Measurements from ENCODE around the gene TBC1D21.

TBC1D21 gene

GRCh38 chr15:73889762-73890124 lies 16.4 kb downstream of the TBC1D21 start:
- DNase-seq, result no peak

GRCh38 chr15:73891328-73892315 lies 18.3 kb downstream of the TBC1D21 start:
- DNase-seq, result peak in 1 of 2 donors; percentile 12

GRCh38 chr15:73892446-73893226 lies 19.3 kb downstream of the TBC1D21 start:
- no peak for DNase-seq

GRCh38 chr15:73894133-73894814 lies 20.9 kb downstream of the TBC1D21 start:
- no peak for DNase-seq

- DNase-seq, result peak; percentile 39 to 77
Observed at GRCh38 chr15:73897441-73898261, 24.3 kb downstream of the TBC1D21 start.

GRCh38 chr15:73899197-73900094 lies 26.1 kb downstream of the TBC1D21 start:
- no peak for DNase-seq

GRCh38 chr15:73900095-73900712 lies 26.8 kb downstream of the TBC1D21 start:
- DNase-seq, result no peak

GRCh38 chr15:73901126-73901810 lies 27.9 kb downstream of the TBC1D21 start:
- DNase-seq, result no peak

- DNase-seq, result no peak
Observed at GRCh38 chr15:73902121-73903020, 29.0 kb downstream of the TBC1D21 start.

- DNase-seq, result no peak
Observed at GRCh38 chr15:73904026-73904815, 30.9 kb downstream of the TBC1D21 start.

GRCh38 chr15:73905225-73905827 lies 32.0 kb downstream of the TBC1D21 start:
- no peak for DNase-seq

- peak in 1 of 2 donors; percentile 10 for DNase-seq
Observed at GRCh38 chr15:73906346-73907034, 33.1 kb downstream of the TBC1D21 start.

- peak in 1 of 2 donors; percentile 21 for DNase-seq
Observed at GRCh38 chr15:73907035-73907408, 33.7 kb downstream of the TBC1D21 start.

GRCh38 chr15:73908030-73908821 lies 34.9 kb downstream of the TBC1D21 start:
- DNase-seq, result peak; percentile 54 to 88

- DNase-seq, result no peak
Observed at GRCh38 chr15:73908822-73909122, 35.4 kb downstream of the TBC1D21 start.

- DNase-seq, result no peak
Observed at GRCh38 chr15:73909651-73910050, 36.3 kb downstream of the TBC1D21 start.
